ENCODE measurements around the gene CLNK.

- TF ChIP-seq POLR2AphosphoS5 (IDR thresholded peaks at IDR 0.05; ENCODE audit: low read depth, low read length) (no peak), RAD21 (IDR thresholded peaks at IDR 0.05; ENCODE audit: low read length) (no peak), TAF1 (IDR thresholded peaks at IDR 0.05; ENCODE audit: borderline replicate concordance, low read depth, low read length) (no peak), MAX (IDR thresholded peaks at IDR 0.05; ENCODE audit: low read depth) (no peak), NRF1 (IDR thresholded peaks at IDR 0.05; ENCODE audit: low read depth, low read length) (no peak), CHD2 (IDR thresholded peaks at IDR 0.05; ENCODE audit: low read length, partially characterized antibody) (no peak), ZBTB33 (IDR thresholded peaks at IDR 0.05; ENCODE audit: borderline replicate concordance, low read depth) (no peak), EP300 (IDR thresholded peaks at IDR 0.05; ENCODE audit: borderline replicate concordance in 1 of 2, low read depth in 1 of 2, low read length in 1 of 2) (no peak), JUND (IDR thresholded peaks at IDR 0.05) (no peak), EZH2phosphoT487 (IDR thresholded peaks at IDR 0.05; ENCODE audit: borderline replicate concordance, low read depth) (no peak)
- TF ChIP-seq, protein P1, sequence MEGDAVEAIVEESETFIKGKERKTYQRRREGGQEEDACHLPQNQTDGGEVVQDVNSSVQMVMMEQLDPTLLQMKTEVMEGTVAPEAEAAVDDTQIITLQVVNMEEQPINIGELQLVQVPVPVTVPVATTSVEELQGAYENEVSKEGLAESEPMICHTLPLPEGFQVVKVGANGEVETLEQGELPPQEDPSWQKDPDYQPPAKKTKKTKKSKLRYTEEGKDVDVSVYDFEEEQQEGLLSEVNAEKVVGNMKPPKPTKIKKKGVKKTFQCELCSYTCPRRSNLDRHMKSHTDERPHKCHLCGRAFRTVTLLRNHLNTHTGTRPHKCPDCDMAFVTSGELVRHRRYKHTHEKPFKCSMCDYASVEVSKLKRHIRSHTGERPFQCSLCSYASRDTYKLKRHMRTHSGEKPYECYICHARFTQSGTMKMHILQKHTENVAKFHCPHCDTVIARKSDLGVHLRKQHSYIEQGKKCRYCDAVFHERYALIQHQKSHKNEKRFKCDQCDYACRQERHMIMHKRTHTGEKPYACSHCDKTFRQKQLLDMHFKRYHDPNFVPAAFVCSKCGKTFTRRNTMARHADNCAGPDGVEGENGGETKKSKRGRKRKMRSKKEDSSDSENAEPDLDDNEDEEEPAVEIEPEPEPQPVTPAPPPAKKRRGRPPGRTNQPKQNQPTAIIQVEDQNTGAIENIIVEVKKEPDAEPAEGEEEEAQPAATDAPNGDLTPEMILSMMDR (IDR thresholded peaks at IDR 0.05) = no peak
- TF ChIP-seq, protein P2, sequence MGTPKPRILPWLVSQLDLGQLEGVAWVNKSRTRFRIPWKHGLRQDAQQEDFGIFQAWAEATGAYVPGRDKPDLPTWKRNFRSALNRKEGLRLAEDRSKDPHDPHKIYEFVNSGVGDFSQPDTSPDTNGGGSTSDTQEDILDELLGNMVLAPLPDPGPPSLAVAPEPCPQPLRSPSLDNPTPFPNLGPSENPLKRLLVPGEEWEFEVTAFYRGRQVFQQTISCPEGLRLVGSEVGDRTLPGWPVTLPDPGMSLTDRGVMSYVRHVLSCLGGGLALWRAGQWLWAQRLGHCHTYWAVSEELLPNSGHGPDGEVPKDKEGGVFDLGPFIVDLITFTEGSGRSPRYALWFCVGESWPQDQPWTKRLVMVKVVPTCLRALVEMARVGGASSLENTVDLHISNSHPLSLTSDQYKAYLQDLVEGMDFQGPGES (IDR thresholded peaks at IDR 0.05; ENCODE audit: low read depth, low read length) = no peak
- TF ChIP-seq, protein P3, sequence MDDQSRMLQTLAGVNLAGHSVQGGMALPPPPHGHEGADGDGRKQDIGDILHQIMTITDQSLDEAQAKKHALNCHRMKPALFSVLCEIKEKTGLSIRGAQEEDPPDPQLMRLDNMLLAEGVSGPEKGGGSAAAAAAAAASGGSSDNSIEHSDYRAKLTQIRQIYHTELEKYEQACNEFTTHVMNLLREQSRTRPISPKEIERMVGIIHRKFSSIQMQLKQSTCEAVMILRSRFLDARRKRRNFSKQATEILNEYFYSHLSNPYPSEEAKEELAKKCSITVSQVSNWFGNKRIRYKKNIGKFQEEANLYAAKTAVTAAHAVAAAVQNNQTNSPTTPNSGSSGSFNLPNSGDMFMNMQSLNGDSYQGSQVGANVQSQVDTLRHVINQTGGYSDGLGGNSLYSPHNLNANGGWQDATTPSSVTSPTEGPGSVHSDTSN (IDR thresholded peaks at IDR 0.05) = no peak
Measured at GRCh38 chr4:10532155-10532554, 152.4 kb downstream of the CLNK start.
